ACC112 (cell line): Measurements from ENCODE around the gene VPS52.
"Not testable (repeated sequence)": the region's sequence is repeated elsewhere in the genome, so short reads cannot be mapped to it uniquely, and the experiment has no call there.

Experiments used
- H2AFZ ChIP-seq: fragments of 200-600 bp; sonication (generic); one replicate; pipeline ENCODE4 v1.6.0; 2017; ENCODE audit warnings: antibody characterized with exemption, low read length; ENCODE audit not compliant: unreplicated experiment
- H3K27ac ChIP-seq: fragments of 200-600 bp; sonication (generic); 2 replicates; pipeline ENCODE4 v1.5.1; 2014; ENCODE audit warnings: low read depth, mild to moderate bottlenecking, antibody characterized with exemption, low read length, moderate library complexity
- H3K27me3 ChIP-seq: fragments of 200-600 bp; sonication (generic); 2 replicates; pipeline ENCODE4 v1.6.1; 2014; ENCODE audit warnings: mild to moderate bottlenecking, antibody characterized with exemption, low read length, moderate library complexity, mixed read lengths; ENCODE audit not compliant: insufficient read depth
- H3K36me3 ChIP-seq: fragments of 200-600 bp; sonication (generic); 2 replicates; pipeline ENCODE4 v1.6.1; 2016; ENCODE audit warnings: mild to moderate bottlenecking, antibody characterized with exemption, low read length, moderate library complexity, mixed read lengths; ENCODE audit not compliant: insufficient read depth
- H3K4me1 ChIP-seq: fragments of 200-600 bp; sonication (generic); one replicate; pipeline ENCODE4 v1.6.1; 2016; ENCODE audit warnings: low read length, mixed read lengths; ENCODE audit not compliant: insufficient read depth, unreplicated experiment, control insufficient read depth
- H3K4me3 ChIP-seq: fragments of 200-600 bp; sonication (generic); 2 replicates; pipeline ENCODE4 v1.5.1; 2014; ENCODE audit warnings: mild to moderate bottlenecking, low read depth, low read length
- H3K79me2 ChIP-seq: fragments of 200-600 bp; sonication (generic); one replicate; pipeline ENCODE4 v1.6.0; 2016; ENCODE audit warnings: low read length; ENCODE audit not compliant: control insufficient read depth, unreplicated experiment, insufficient read depth

Gene VPS52

GRCh38 chr6:33278810-33279209 is 7.1 kb upstream of the VPS52 start:
- Histone ChIP-seq H3K4me3 (no peak overlapping the region), H2AFZ (no peak overlapping the region), H3K27me3 (no peaks in the 10 kb centered on the region), H3K79me2 (peaks cover 18% of the 10 kb centered on the region), H3K4me1 (peaks cover 30% of the 10 kb centered on the region), H3K27ac (no peak overlapping the region), H3K36me3 (peaks cover 19% of the 10 kb centered on the region)

GRCh38 chr6:33278392-33278741 is 6.7 kb upstream of the VPS52 start:
- no peak overlapping the region for H3K27ac ChIP-seq
- peaks cover 22% of the 10 kb centered on the region for H3K36me3 ChIP-seq

GRCh38 chr6:33277663-33278391 is 6.2 kb upstream of the VPS52 start:
- Histone ChIP-seq H3K4me1 (peaks cover 30% of the 10 kb centered on the region), H2AFZ (no peak overlapping the region), H3K4me3 (peak overlapping the region; percentile 67), H3K79me2 (peaks cover 28% of the 10 kb centered on the region), H3K27ac (peak overlapping the region; percentile 55; the same call in 1 of the 2 replicates), H3K27me3 (no peaks in the 10 kb centered on the region), H3K36me3 (peaks cover 28% of the 10 kb centered on the region)

More at GRCh38 chr6:33278392-33278741, 6.7 kb upstream of the VPS52 start:
- Histone ChIP-seq H3K79me2 (peaks cover 23% of the 10 kb centered on the region), H3K27me3 (no peaks in the 10 kb centered on the region), H3K4me1 (peaks cover 30% of the 10 kb centered on the region), H2AFZ (no peak overlapping the region), H3K4me3 (no peak overlapping the region)

GRCh38 chr6:33276864-33277662 is 5.4 kb upstream of the VPS52 start, which contains the start of gene B3GALT4:
B3GALT4 (plus strand) TSS chr6:33277123; CDS start chr6:33277420, 297 bp downstream.
- Histone ChIP-seq H3K27ac (peak within 1 kb of the TSS; percentile 55), H3K4me1 (peaks cover 30% of the 10 kb centered on the region)

GRCh38 chr6:33276581-33276863 is 4.8 kb upstream of the VPS52 start:
- Histone ChIP-seq H3K36me3 (peaks cover 33% of the 10 kb centered on the region), H3K27me3 (no peaks in the 10 kb centered on the region), H3K4me1 (peaks cover 30% of the 10 kb centered on the region), H3K4me3 (peak overlapping the region; percentile 67), H2AFZ (no peak overlapping the region), H3K79me2 (peaks cover 38% of the 10 kb centered on the region), H3K27ac (peak overlapping the region; percentile 55)

More at GRCh38 chr6:33276864-33277662, 5.4 kb upstream of the VPS52 start, which contains the start of gene B3GALT4:
- peaks cover 36% of the 10 kb centered on the region for H3K79me2 ChIP-seq
- H2AFZ ChIP-seq: no peak within 1 kb of the TSS
- H3K4me3 ChIP-seq: peak within 1 kb of the TSS; percentile 67
- H3K36me3 ChIP-seq: peaks cover 33% of the 10 kb centered on the region
- H3K27me3 ChIP-seq: no peaks in the 10 kb centered on the region

GRCh38 chr6:33275795-33276580 is 4.3 kb upstream of the VPS52 start:
- Histone ChIP-seq H3K27ac (peak overlapping the region; percentile 55; the same call in 1 of the 2 replicates), H3K4me1 (peaks cover 30% of the 10 kb centered on the region), H3K36me3 (peaks cover 33% of the 10 kb centered on the region), H3K4me3 (peak overlapping the region; percentile 89), H3K79me2 (peaks cover 42% of the 10 kb centered on the region)
- not testable (repeated sequence) for H3K27me3 ChIP-seq, H2AFZ ChIP-seq

- Histone ChIP-seq H3K27me3 (no peaks in the 10 kb centered on the region), H3K27ac (peak overlapping the region; percentile 63), H3K4me1 (peaks cover 30% of the 10 kb centered on the region), H2AFZ (no peak overlapping the region), H3K79me2 (peaks cover 54% of the 10 kb centered on the region), H3K4me3 (peak overlapping the region; percentile 89), H3K36me3 (peaks cover 33% of the 10 kb centered on the region)
Measured at GRCh38 chr6:33273924-33274902, 2.5 kb upstream of the VPS52 start.

GRCh38 chr6:33273129-33273923 is 1.6 kb upstream of the VPS52 start:
- peak overlapping the region; percentile 63 for H3K27ac ChIP-seq
- peak overlapping the region; percentile 89 for H3K4me3 ChIP-seq
- H3K27me3 ChIP-seq: no peaks in the 10 kb centered on the region
- peaks cover 54% of the 10 kb centered on the region for H3K79me2 ChIP-seq
- H3K4me1 ChIP-seq: peaks cover 30% of the 10 kb centered on the region
- no peak overlapping the region for H2AFZ ChIP-seq
- H3K36me3 ChIP-seq: peaks cover 33% of the 10 kb centered on the region
